ENCODE measurements around the gene CAV1. TPM values are rescaled to one million over a fixed set of nuclear protein-coding genes. Genes with fewer than 3 reads are reported as not detected.

Gene CAV1
- total RNA-seq, 4 donors from 2014 or later, result 52.2 to 73.8 (median 62.2) TPM

- WGBS, 2 donors (ENCODE audit: low coverage in 1 of 2), result 78 to 82% methylated on average over 3 of the region's 3 CpGs
Measured at GRCh38 chr7:116532102-116532688, 7.4 kb downstream of the CAV1 start.

GRCh38 chr7:116534790-116535189, 10.0 kb downstream of the CAV1 start:
- WGBS, 2 donors (ENCODE audit: low coverage in 1 of 2), result 78 to 100% methylated on average over 2 of the region's 2 CpGs
- no peaks in the 10 kb centered on the region for H3K27me3 ChIP-seq
- no peaks in the 10 kb centered on the region for H3K36me3 ChIP-seq
- intact Hi-C loops (cut with DNase I; ENCODE audit: low total_unique reads) (no loop called here), in situ Hi-C loops (cut with MboI; ENCODE audit: low pct_ligation_motif_present in 1 of 4, low pct_unique_long_range_greater_than_20kb in 1 of 4, low sequenced_read_pairs in 3 of 4) (no loop called here)
- H3K4me1 ChIP-seq, result peaks cover 0 to 19% (median 6%) of the 10 kb centered on the region in 4 donors
- TF ChIP-seq POLR2A (IDR thresholded peaks at IDR 0.05) (no peak), EP300 (IDR thresholded peaks at IDR 0.05; ENCODE audit: low read depth) (no peak), CTCF (IDR thresholded peaks at IDR 0.05) (no peak), POLR2AphosphoS5 (IDR thresholded peaks at IDR 0.05) (no peak)
- no peak overlapping the region for H3K4me3 ChIP-seq
- peak overlapping the region in 3 of 4 donors; percentile 4 to 48 (median 14) for H3K27ac ChIP-seq
- DNase-seq, result no peak
- H3K9me3 ChIP-seq, result no peaks in the 10 kb centered on the region

More at GRCh38 chr7:116532102-116532688, 7.4 kb downstream of the CAV1 start:
- Histone ChIP-seq H3K4me3 (no peak overlapping the region), H3K27ac (peak overlapping the region in 1 of 4 donors; percentile 26), H3K36me3 (no peaks in the 10 kb centered on the region), H3K9me3 (no peaks in the 10 kb centered on the region), H3K4me1 (peaks cover 0 to 17% (median 6%) of the 10 kb centered on the region in 4 donors), H3K27me3 (peaks cover 7% of the 10 kb centered on the region)
- TF ChIP-seq EP300 (IDR thresholded peaks at IDR 0.05; ENCODE audit: low read depth), result no peak
- TF ChIP-seq POLR2A (IDR thresholded peaks at IDR 0.05), result no peak
- in situ Hi-C loops (cut with MboI; ENCODE audit: low pct_ligation_motif_present in 1 of 4, low pct_unique_long_range_greater_than_20kb in 1 of 4, low sequenced_read_pairs in 3 of 4), result no loop called here
- intact Hi-C loops (cut with DNase I; ENCODE audit: low total_unique reads), result no loop called here
- DNase-seq, result no peak

- intact Hi-C loops (cut with DNase I; ENCODE audit: low total_unique reads), result no loop called here
- WGBS, 2 donors (ENCODE audit: low coverage in 1 of 2), result 69 to 72% methylated on average over 1 of the region's 1 CpG
- no peaks in the 10 kb centered on the region for H3K36me3 ChIP-seq
- H3K4me1 ChIP-seq, result peaks cover 0 to 22% (median 6%) of the 10 kb centered on the region in 4 donors
- no peaks in the 10 kb centered on the region for H3K27me3 ChIP-seq
- no peak for TF ChIP-seq EP300 (IDR thresholded peaks at IDR 0.05; ENCODE audit: low read depth)
- TF ChIP-seq POLR2AphosphoS5 (IDR thresholded peaks at IDR 0.05), result no peak
- TF ChIP-seq CTCF (IDR thresholded peaks at IDR 0.05), result no peak
- no peak for TF ChIP-seq POLR2A (IDR thresholded peaks at IDR 0.05)
- no peaks in the 10 kb centered on the region for H3K9me3 ChIP-seq
- peak overlapping the region in 2 of 4 donors; percentile 4 to 48 for H3K27ac ChIP-seq
- in situ Hi-C loops (cut with MboI; ENCODE audit: low pct_ligation_motif_present in 1 of 4, low pct_unique_long_range_greater_than_20kb in 1 of 4, low sequenced_read_pairs in 3 of 4), result no loop called here
- no peak overlapping the region for H3K4me3 ChIP-seq
- no peak for DNase-seq
Measured at GRCh38 chr7:116535416-116535815, 10.6 kb downstream of the CAV1 start.

GRCh38 chr7:116538138-116538537, 13.3 kb downstream of the CAV1 start:
- no peak overlapping the region for H3K4me3 ChIP-seq
- WGBS, 2 donors (ENCODE audit: low coverage in 1 of 2), result 36 to 50% methylated on average over 2 of the region's 2 CpGs
- TF ChIP-seq CTCF (IDR thresholded peaks at IDR 0.05) (no peak), POLR2A (IDR thresholded peaks at IDR 0.05) (no peak), POLR2AphosphoS5 (IDR thresholded peaks at IDR 0.05) (no peak), EP300 (IDR thresholded peaks at IDR 0.05; ENCODE audit: low read depth) (no peak)
- no peaks in the 10 kb centered on the region for H3K27me3 ChIP-seq
- intact Hi-C loops (cut with DNase I; ENCODE audit: low total_unique reads) (no loop called here), in situ Hi-C loops (cut with MboI; ENCODE audit: low pct_ligation_motif_present in 1 of 4, low pct_unique_long_range_greater_than_20kb in 1 of 4, low sequenced_read_pairs in 3 of 4) (no loop called here)
- no peak for DNase-seq
- H3K4me1 ChIP-seq, result peaks cover 0 to 40% (median 9%) of the 10 kb centered on the region in 4 donors
- H3K9me3 ChIP-seq, result no peaks in the 10 kb centered on the region
- peak overlapping the region in 2 of 4 donors; percentile 37 to 45 for H3K27ac ChIP-seq
- H3K36me3 ChIP-seq, result no peaks in the 10 kb centered on the region
